Measurements from ENCODE around the gene ST7.
"Not testable (repeated sequence)": the region's sequence is repeated elsewhere in the genome, so short reads cannot be mapped to it uniquely, and the experiment has no call there.

ST7 gene, protein sequence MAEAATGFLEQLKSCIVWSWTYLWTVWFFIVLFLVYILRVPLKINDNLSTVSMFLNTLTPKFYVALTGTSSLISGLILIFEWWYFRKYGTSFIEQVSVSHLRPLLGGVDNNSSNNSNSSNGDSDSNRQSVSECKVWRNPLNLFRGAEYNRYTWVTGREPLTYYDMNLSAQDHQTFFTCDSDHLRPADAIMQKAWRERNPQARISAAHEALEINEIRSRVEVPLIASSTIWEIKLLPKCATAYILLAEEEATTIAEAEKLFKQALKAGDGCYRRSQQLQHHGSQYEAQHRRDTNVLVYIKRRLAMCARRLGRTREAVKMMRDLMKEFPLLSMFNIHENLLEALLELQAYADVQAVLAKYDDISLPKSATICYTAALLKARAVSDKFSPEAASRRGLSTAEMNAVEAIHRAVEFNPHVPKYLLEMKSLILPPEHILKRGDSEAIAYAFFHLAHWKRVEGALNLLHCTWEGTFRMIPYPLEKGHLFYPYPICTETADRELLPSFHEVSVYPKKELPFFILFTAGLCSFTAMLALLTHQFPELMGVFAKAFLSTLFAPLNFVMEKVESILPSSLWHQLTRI

DNA sequence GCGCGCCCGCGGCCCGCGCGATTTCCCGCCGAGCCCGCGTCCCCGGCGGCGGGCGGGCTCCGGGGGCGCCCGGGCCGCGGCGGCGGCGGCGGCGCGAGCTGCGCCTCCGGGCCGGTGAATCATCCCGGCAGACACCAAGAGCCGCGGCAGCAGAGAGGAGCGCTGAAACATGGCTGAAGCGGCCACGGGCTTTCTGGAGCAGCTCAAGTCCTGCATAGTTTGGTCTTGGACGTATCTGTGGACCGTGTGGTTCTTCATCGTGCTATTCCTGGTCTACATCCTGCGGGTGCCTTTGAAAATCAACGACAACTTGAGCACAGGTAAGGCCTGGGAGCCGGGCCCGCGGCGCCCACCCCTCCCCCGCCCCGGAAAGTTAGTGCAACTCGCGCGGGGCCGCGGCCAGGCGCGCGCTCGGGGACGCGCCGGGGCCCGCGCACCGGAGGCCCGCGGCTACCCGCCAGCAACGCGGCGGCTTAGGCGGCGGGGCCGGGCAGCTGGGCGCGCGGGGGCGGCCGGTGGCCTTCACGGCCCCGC lies at the start of gene ST7:
Gene ST7 (plus strand): TSS at position 130 of the 534 bp plus-strand sequence. CDS start 40 bp downstream, at position 170.
- DNase-seq (ENCODE audit: low spot score): peak; percentile 81

GRCh38 chr7:116906391-116906790 lies 46.9 kb upstream of the ST7 start:
- no peak for DNase-seq (ENCODE audit: low spot score)

DNA sequence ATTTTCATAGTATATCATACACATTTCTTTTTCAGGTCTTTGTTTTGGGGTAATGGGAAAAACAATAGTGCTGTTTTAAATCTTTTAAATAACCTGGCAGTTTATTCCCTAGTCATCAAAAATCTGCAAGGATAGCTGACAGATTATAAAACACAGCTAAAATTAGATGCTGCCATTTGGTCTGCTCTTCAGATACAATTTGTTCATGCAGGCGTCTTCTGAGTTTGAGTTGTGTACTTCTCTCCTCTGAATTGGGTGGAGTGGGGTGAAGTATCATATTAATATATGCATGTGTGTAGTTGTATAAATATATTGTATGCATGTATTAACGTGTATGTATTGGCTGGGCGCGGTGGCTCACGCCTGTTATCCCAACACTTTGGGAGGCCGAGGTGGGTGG lies 42.9 kb upstream of the ST7 start:
- DNase-seq (ENCODE audit: low spot score): no peak

GRCh38 chr7:116911801-116912200 lies 41.5 kb upstream of the ST7 start:
- peak; percentile 8 for DNase-seq (ENCODE audit: low spot score)

DNA sequence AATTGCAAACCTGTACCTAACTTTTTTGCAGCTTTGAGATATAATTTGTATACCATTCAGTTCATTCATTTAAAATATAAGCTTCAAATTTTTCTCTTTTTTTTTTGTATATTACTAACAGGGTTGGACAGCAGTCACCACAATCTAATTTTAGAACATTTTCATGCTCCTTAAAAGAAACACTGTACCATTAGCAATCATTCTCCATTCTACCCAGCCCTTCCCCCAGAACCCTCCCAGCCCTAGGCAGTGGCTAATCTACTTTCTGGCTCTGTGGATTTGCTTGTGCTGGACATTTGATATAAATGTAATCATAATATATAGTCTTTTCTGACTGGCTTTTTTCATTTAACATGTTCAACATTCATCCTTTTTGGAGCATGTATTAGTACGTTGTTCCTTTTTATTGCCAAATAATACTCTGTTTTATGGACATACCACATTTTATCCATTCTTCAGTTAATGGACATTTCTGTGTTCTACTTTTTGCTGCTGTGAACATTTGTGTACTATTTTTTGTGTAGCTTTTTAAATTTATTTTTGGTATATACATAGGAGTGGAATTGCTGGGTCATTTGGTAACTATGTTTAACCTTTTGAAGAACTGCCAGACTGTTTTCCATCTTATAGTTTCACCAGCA lies 40.9 kb upstream of the ST7 start:
- no peak for DNase-seq (ENCODE audit: low spot score)

DNA sequence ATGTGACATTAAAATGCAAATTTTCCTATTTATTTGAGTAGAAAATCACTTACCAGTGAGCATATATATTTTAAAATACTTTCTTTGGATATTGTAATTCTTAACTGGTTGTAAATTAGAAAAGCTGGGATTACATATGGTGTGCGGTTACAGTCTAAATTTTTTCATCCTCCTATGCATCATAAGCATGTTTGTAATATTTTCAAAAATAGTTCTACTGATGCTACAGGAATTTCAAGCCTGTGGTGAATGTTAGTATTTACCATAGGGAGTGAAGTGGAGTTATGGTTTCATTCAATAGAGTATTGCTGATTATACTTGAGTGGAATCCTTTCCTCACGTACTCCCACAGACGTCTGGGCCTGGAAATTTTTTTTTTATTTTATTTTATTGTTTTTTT lies 34.6 kb upstream of the ST7 start:
- DNase-seq (ENCODE audit: low spot score): no peak

GRCh38 chr7:116920359-116920758 lies 32.9 kb upstream of the ST7 start:
- DNase-seq (ENCODE audit: low spot score): no peak

DNA sequence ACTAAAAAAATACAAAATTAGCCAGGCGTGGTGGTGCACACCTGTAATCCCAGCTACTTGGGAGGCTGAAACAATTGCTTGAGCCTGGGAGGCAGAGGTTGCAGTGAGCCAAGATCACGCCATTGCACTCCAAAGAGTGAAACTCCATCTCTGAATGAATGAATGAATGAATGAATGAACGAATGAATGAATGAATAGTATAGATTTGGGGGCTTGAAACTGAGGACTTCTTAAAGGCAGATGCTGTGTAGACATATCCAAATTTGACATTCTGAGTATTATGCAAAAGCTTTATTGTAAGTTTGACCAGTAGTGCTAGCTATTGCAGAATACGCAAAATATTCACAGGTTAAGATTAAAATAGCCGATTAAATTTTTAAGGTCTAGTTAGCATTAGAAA lies 30.8 kb upstream of the ST7 start:
- DNase-seq (ENCODE audit: low spot score): no peak

GRCh38 chr7:116924741-116925140 lies 28.6 kb upstream of the ST7 start:
- no peak for DNase-seq (ENCODE audit: low spot score)

DNA sequence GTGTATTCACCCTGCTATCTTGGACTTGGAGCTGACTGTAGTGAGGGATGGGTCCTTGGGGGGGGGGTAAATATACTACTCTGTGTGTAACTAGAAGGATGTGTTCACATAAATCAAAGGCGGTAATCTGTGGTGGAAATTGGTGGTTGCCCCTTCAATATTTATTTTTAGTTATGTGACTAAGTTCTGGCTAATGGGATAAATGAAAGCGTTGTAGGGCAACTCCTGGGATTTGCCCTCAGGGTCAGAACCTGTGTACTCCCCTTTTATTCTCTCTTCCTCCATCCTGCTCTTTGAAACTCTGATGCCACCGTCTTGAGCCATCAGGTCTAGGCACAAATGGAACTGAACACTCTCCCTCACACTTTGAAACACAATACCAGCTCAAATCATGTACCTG lies 24.3 kb upstream of the ST7 start:
- no peak for DNase-seq (ENCODE audit: low spot score)

GRCh38 chr7:116929914-116930913 lies 23.1 kb upstream of the ST7 start:
- DNase-seq (ENCODE audit: low spot score): peak; percentile 69

GRCh38 chr7:116932566-116932965 lies 20.7 kb upstream of the ST7 start:
- no peak for DNase-seq (ENCODE audit: low spot score)

GRCh38 chr7:116933465-116933864 lies 19.8 kb upstream of the ST7 start:
- DNase-seq (ENCODE audit: low spot score): no peak

DNA sequence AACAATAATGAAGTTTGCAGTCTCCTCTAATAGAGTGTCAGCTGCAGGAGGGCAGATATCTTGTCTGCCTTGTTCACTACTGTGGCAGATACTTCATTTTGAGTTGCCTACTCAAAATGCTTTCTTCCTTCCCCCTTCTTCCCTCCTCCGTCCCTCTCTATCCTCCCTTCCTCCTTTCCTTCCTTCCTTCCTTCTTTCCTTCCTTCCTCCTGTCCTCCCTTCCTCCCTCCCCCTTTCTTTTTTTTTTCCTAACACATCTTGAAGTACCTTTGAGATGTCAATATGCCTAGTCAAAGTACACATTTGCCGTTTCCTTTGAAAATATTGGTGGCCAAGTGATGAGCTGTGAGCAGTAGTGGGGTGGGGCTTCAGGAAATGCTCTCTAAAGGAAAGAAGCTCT lies 18.7 kb upstream of the ST7 start:
- no peak for DNase-seq (ENCODE audit: low spot score)

GRCh38 chr7:116936844-116937243 lies 16.5 kb upstream of the ST7 start:
- DNase-seq (ENCODE audit: low spot score): not testable (repeated sequence)

DNA sequence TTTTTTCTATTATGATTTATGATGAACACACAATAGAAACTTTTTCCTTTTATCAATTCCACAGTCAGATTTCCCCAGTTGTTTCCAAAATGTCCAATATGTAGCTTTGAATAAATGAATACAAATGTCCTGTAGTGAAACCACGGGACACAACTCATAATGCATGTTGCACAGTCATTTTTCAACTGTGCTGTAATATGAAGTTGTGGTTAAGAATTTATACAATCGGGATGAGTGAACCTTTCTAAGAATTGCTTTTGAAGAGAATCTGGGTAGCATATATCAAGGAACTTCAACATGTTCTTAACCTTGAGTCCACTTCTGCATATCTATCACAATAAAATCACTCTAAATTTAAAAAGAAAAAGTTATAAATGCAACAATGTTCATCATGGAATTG lies 14.6 kb upstream of the ST7 start:
- no peak for DNase-seq (ENCODE audit: low spot score)

GRCh38 chr7:116940689-116941370 lies 12.5 kb upstream of the ST7 start:
- DNase-seq (ENCODE audit: low spot score): no peak

DNA sequence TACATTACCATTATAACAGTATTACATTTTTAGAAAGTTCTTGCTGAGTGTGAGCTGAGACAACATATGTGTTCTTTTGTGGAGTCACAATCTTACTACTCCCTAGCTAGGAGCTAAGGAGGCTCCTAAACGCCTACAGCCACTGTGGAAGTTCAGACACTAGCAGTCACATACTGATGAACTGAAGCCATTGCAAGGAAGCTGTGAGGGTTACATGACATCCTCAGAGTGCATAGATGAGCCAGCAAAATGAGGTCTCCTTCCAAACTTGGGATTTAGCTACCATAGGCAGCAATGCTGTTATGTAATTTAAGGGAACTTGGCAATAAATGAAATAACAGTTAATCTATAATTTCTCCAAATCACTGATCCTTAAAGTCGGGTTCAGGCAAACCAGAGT lies 10.8 kb upstream of the ST7 start:
- DNase-seq (ENCODE audit: low spot score): no peak

DNA sequence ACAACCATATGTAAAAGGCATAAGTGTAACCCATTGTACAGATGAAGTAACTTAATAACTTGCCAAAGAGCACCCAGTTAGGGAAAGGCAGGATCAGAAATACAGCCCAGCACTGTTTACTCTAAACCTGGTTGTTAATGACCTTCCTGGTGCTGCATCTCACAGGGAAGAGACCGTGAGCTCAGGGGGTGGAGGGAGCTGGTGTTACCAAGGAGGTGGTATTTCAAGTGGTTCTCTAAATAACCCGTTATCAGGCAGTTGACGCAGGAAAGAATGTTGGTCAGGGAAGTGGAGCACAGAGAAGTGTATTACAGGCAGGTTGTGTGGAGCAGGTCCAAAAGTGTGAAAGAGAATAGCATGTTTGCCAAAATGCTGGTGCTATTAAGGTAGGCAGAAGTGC lies 4.4 kb upstream of the ST7 start:
- no peak for DNase-seq (ENCODE audit: low spot score)

DNA sequence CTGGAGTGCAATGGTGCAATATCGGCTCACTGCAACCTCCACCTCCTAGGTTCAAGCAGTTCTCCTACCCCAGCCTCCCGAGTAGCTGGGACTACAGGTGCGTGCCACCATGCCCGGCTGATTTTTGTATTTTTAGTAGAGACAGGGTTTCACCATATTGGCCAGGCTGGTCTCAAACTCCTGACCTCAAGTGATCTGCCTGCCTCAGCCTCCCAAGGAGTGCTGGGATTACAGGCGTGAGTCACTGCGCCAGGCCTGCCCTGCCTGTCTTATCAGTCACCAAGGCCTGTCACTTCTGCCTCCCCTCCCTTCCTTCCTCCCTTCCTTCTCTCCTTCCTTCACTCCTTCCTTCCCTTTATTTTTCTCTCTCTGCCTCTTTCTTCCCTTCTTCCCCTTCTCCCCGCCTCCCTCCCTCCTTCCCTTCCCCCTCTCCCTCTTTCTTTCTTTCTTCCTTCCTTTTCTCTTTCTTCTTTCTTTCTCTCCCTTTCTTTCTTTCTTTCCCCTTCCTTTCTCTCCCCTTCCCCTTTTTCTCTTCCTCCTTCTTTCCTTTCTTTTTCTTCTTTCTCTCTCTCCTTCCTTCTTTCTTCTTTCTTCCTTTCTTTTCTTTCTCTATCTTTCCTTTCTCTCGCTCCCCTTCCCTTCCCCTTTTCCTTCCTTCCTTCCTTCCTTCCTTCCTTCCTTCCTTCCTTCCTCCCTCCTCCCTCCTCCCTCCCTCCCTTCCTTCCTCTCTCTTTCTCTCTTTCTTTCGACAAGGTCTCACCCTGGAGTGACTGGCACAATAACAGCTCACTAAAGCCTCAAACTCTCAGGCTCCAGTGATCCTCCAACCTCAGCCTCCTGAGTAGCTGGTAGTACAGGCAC lies 3.1 kb upstream of the ST7 start:
- no peak for DNase-seq (ENCODE audit: low spot score)

All from AG08396 (cell line).